Astrocyte (in vitro differentiated cells and primary cell): ENCODE data around the gene TNFRSF18.

Experiments used
- CTCF ChIP-seq: IDR thresholded peaks from 2 replicates; pipeline ENCODE4 v1.5.1; 2011; ENCODE audit warnings: low read depth, mild to moderate bottlenecking, inconsistent platforms, low read length, moderate library complexity; ENCODE audit not compliant: insufficient read depth
- EZH2 ChIP-seq: IDR thresholded peaks from 2 replicates; pipeline ENCODE4 v1.6.1; 2012; ENCODE audit warnings: mild to moderate bottlenecking, low read length, inconsistent platforms; ENCODE audit not compliant: insufficient read depth

DNA sequence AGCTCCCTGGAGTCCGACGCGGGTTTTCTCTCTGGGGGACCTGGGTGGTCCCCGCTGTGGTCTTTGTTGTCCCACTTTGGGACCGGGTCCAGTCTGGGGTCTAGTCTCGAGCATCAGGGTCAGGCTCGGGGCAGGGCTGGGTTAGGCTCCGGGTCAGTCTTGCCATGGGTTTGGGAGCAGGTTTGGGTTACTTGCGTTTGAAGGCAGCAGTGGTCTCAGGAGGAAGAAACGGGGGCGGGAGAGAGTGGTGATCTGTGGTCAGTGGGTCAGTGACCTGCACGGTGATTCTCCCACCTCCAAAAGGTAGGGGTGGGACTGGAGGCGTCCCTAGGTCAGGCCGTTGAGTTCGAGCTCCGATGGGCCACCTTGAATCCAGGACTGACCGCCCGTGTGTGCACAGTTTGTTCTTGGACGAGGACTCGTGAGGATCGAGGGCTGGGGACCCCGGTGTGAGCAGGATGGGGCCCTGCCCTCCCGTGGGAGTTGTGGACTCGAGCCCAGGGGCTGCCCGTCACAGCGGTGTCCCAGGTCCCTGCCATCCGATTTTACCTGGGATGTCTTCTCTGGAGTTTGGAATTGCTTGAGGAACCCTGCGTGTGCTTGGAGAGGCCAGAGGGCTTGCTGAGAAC is 27.9 kb upstream of the TNFRSF18 start:
- no peak for TF ChIP-seq CTCF
- TF ChIP-seq EZH2, result no peak
